ENCODE measurements around the gene PHLDA1.

PHLDA1 gene

DNA sequence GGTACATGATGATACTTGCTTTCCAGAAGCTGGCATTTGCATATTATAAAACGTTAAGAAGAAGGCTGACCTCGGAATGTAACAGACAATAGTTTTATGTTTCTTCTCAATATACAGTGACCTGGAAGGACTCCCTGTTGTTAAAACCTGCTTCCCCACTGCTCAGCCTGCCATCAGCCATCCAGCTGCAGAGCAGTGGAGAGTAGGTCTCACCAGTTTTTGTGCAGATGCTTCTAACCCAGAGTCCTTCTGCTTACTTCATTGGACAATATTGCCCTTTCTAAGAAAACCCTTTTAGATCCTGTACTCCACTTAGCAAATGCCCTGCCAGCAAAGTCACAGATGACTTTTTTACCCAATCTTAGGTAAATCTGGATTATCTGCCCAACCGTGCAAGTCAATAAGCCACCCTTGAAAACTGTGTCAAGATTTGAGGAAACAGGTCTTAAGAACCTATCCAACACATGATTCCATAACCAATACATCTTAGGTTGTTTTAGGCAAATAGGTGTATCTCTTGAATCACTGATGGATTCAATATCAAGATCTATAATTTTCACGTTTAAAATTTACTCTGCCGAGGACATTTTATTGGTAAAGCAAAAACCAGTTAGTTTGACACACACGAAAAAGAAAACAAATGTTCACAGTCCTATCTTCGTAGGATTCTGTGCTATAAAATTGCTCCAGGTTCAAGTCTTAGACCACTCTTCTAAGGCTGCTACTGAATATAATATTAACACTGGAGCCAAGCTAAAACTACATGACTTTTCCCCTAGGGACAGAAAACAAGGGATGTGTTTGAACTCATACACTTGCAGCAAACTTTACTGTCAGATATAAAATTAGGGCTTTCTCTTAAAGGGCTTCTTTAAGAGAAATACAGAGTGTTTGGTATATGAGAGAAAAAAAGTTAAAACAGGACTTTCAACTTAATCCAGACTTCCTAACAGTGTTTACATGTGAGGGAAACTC is 5.7 kb downstream of the PHLDA1 start:
- DNase-seq (ENCODE audit: low read depth) = no peak
- no peak overlapping the region for H3K4me3 ChIP-seq (ENCODE audit: control insufficient read depth, low read depth, low read length)
- TF ChIP-seq, protein P1, sequence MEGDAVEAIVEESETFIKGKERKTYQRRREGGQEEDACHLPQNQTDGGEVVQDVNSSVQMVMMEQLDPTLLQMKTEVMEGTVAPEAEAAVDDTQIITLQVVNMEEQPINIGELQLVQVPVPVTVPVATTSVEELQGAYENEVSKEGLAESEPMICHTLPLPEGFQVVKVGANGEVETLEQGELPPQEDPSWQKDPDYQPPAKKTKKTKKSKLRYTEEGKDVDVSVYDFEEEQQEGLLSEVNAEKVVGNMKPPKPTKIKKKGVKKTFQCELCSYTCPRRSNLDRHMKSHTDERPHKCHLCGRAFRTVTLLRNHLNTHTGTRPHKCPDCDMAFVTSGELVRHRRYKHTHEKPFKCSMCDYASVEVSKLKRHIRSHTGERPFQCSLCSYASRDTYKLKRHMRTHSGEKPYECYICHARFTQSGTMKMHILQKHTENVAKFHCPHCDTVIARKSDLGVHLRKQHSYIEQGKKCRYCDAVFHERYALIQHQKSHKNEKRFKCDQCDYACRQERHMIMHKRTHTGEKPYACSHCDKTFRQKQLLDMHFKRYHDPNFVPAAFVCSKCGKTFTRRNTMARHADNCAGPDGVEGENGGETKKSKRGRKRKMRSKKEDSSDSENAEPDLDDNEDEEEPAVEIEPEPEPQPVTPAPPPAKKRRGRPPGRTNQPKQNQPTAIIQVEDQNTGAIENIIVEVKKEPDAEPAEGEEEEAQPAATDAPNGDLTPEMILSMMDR (IDR thresholded peaks at IDR 0.05; ENCODE audit: control insufficient read depth, insufficient read depth, low read depth, low read length, missing control alignments) = no peak

DNA sequence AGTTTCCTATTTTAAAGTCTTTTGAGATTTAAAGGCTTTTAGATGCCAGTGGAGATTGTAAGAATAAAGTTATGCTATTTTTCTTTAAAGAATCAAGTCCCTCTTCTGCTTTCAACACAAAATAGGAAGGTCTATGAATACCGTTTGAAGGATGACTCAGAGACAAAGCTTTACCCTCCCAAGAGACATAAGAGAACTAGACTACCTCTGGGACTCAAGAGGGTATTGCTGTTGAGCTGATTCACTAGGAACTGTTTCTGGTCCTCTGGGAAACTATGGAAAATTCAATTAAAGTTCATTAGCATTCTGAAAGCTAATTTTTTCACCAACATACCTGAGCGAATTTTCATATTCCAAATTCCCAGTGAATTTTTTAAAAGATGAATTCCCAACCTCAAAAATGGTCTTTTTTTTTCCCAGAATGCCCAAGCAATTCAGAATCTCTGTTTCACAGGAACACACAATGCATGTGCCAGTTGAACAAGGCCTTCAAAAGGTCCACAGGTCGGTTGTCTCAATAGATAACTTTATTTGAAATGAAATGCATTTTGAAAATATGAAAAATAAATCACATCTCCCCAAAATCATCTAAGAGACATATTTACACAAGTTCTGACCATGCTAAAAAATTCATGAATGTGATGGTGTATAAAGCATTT is 6.5 kb downstream of the PHLDA1 start:
- H3K4me3 ChIP-seq (ENCODE audit: control insufficient read depth, low read depth, low read length) = no peak overlapping the region
- TF ChIP-seq, protein P1 (IDR thresholded peaks at IDR 0.05; ENCODE audit: control insufficient read depth, insufficient read depth, low read depth, low read length, missing control alignments) = no peak
- no peak for DNase-seq (ENCODE audit: low read depth)

DNA sequence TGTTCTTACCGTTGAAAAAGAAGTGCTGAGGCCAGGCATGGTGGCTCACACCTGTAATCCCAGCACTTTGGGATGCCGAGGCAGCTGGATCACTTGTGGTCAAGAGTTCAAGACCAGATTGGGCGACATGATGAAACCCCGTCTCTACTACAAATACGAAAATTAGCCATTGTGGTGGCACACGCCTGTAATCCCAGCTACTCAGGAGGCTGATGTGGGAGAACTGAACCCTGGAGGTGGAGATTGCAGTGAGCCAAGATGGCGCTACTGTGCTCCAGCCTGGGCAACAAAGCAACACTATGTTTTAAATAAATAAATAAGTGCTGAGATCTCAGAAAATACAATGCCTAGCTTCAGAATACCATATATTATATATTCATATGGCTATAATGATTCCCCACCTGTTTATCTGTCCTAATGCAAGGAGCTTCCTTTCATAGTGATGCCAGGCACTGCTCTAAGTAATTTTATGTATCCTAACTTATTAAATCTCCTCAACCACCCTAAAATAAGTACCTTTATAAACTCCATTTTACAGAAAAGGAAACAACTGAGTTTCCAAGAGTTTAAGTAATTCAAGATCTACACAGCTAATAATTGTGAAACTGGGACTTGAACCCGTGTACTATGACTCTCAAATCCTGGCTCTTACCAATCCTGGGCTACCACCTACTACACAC is 7.3 kb downstream of the PHLDA1 start:
- TF ChIP-seq, protein P1 (IDR thresholded peaks at IDR 0.05; ENCODE audit: control insufficient read depth, insufficient read depth, low read depth, low read length, missing control alignments) = no peak
- no peak for DNase-seq (ENCODE audit: low read depth)
- no peak overlapping the region for H3K4me3 ChIP-seq (ENCODE audit: control insufficient read depth, low read depth, low read length)

DNA sequence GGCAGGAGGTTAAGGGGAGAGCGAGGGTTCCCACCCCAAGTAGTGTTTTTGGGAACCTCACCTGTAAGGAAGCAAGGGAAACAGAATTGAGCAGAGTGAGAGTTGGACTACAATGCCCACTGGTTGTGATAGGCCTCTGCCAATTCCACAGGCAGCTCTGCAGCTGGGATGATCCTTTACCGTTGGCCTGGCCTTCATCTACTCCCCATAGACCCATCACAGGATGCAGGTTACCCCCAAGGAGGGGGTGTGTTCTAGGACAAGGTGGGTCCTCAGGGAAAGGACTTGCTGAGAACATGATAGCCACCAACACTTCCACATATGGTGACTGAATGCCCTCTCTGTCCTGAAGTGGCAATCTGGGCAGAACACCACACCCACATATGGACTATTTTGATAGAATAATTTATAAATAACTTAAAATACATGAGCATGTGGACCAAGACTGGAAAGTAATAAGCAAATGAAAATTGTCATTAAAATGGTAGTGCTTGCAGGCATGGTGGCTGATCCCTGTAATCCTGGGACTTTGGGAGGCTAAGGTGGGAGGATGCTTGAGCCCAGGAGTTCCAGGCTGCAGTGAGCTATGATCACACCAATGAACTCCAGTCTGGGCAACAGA is 8.4 kb downstream of the PHLDA1 start:
- H3K4me3 ChIP-seq (ENCODE audit: control insufficient read depth, low read depth, low read length) = no peak overlapping the region
- TF ChIP-seq, protein P1 (IDR thresholded peaks at IDR 0.05; ENCODE audit: control insufficient read depth, insufficient read depth, low read depth, low read length, missing control alignments) = no peak
- no peak for DNase-seq (ENCODE audit: low read depth)

DNA sequence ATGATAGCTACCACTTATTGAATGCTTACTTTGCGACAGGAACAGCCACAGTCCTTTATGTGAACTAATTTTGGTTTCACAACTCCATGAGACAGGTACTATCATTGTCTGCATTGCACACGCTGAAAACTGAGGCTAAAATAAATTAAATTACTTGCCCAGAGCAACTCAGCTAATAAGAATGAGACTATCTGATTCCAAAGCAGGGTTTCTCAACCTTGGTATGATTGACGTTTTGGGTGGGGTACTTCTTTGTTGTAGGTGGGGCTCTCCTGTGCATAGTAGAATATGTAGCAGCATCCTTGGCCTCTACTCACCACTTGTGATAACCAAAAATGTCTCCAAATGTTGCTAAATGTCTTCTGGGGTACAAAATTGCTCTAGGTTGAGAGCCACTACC is 9.1 kb downstream of the PHLDA1 start:
- TF ChIP-seq, protein P1 (IDR thresholded peaks at IDR 0.05; ENCODE audit: control insufficient read depth, insufficient read depth, low read depth, low read length, missing control alignments) = no peak
- H3K4me3 ChIP-seq (ENCODE audit: control insufficient read depth, low read depth, low read length) = no peak overlapping the region
- no peak for DNase-seq (ENCODE audit: low read depth)
